SK-N-SH treated with all-trans-retinoic acid at 6 μM for 48 hours (cell line): ENCODE results near the gene HPCAL1.

Experiments
- ARNTL ChIP-seq: fragments of 450-650 bp; formaldehyde crosslinking; IDR thresholded peaks from 2 replicates; pipeline ENCODE4 v1.5.0; 2020; ENCODE audit warnings: low read depth, mild to moderate bottlenecking, moderate library complexity, borderline replicate concordance
- BACH2 ChIP-seq: fragments of 250-450 bp; sonication (Bioruptor Pico); IDR thresholded peaks from 2 replicates; pipeline ENCODE4 v1.9.0; 2021; ENCODE audit warnings: mild to moderate bottlenecking, borderline replicate concordance
- GLIS3 ChIP-seq: fragments of 250-450 bp; sonication (Bioruptor Pico); IDR thresholded peaks from 2 replicates; pipeline ENCODE4 v1.5.0; 2020; ENCODE audit warnings: mild to moderate bottlenecking, moderate library complexity
- PPARA ChIP-seq: fragments of 250-450 bp; sonication (Bioruptor Pico); IDR thresholded peaks from 2 replicates; pipeline ENCODE4 v1.5.0; 2020; ENCODE audit warnings: mild to moderate bottlenecking, borderline replicate concordance
- ZNF565 ChIP-seq: fragments of 450-650 bp; formaldehyde crosslinking; conservative IDR thresholded peaks from 2 replicates; pipeline ENCODE4 v1.5.0; 2020; ENCODE audit warnings: low read depth, mild to moderate bottlenecking, moderate library complexity
- ZNF70 ChIP-seq: fragments of 450-650 bp; formaldehyde crosslinking; IDR thresholded peaks from 2 replicates; pipeline ENCODE4 v1.5.0; 2020; ENCODE audit warnings: mild to moderate bottlenecking, moderate library complexity
- TF ChIP-seq, protein P1 (sequence below): fragments of 250-450 bp; sonication (Bioruptor Pico); IDR thresholded peaks from 2 replicates; pipeline ENCODE4 v1.8.0; 2020; ENCODE audit warnings: mild to moderate bottlenecking, moderate library complexity, borderline replicate concordance
- TF ChIP-seq, protein P2 (sequence below): fragments of 250-450 bp; sonication (Bioruptor Pico); IDR thresholded peaks from 2 replicates; pipeline ENCODE4 v1.5.0; 2020; ENCODE audit warnings: mild to moderate bottlenecking, moderate library complexity
- TF ChIP-seq, protein P3 (sequence below): fragments of 250-450 bp; sonication (Bioruptor Pico); IDR thresholded peaks from 2 replicates; pipeline ENCODE4 v1.8.0; 2021; ENCODE audit warnings: low read depth, mild to moderate bottlenecking, moderate library complexity, borderline replicate concordance

DNA sequence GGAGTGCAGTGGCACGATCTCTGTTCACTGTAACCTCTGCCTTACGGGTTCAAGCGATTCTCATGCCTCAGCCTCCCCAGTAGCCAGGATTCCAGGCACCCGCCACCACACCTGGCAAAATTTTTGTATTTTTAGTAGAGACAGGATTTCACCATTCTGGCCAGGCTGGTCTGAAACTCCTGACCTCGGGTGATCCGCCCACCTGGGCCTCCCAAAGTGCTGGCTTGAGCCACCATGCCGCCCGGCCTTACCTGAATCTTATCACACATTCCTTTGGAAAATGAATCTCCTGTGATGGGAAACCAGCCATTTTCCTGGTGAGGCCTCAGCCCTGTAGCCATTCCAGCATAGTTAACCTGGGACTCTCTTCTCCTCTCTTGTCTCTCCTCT, 57.8 kb downstream of the HPCAL1 start:
- TF ChIP-seq BACH2 (CRISPR knock-in tag) (no peak), GLIS3 (CRISPR knock-in tag) (no peak), ARNTL (CRISPR knock-in tag) (no peak), ZNF70 (CRISPR knock-in tag) (no peak), ZNF565 (CRISPR knock-in tag) (no peak), PPARA (CRISPR knock-in tag) (no peak)
- TF ChIP-seq, protein P1, sequence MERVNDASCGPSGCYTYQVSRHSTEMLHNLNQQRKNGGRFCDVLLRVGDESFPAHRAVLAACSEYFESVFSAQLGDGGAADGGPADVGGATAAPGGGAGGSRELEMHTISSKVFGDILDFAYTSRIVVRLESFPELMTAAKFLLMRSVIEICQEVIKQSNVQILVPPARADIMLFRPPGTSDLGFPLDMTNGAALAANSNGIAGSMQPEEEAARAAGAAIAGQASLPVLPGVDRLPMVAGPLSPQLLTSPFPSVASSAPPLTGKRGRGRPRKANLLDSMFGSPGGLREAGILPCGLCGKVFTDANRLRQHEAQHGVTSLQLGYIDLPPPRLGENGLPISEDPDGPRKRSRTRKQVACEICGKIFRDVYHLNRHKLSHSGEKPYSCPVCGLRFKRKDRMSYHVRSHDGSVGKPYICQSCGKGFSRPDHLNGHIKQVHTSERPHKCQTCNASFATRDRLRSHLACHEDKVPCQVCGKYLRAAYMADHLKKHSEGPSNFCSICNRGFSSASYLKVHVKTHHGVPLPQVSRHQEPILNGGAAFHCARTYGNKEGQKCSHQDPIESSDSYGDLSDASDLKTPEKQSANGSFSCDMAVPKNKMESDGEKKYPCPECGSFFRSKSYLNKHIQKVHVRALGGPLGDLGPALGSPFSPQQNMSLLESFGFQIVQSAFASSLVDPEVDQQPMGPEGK (CRISPR knock-in tag), result no peak
- TF ChIP-seq, protein P2, sequence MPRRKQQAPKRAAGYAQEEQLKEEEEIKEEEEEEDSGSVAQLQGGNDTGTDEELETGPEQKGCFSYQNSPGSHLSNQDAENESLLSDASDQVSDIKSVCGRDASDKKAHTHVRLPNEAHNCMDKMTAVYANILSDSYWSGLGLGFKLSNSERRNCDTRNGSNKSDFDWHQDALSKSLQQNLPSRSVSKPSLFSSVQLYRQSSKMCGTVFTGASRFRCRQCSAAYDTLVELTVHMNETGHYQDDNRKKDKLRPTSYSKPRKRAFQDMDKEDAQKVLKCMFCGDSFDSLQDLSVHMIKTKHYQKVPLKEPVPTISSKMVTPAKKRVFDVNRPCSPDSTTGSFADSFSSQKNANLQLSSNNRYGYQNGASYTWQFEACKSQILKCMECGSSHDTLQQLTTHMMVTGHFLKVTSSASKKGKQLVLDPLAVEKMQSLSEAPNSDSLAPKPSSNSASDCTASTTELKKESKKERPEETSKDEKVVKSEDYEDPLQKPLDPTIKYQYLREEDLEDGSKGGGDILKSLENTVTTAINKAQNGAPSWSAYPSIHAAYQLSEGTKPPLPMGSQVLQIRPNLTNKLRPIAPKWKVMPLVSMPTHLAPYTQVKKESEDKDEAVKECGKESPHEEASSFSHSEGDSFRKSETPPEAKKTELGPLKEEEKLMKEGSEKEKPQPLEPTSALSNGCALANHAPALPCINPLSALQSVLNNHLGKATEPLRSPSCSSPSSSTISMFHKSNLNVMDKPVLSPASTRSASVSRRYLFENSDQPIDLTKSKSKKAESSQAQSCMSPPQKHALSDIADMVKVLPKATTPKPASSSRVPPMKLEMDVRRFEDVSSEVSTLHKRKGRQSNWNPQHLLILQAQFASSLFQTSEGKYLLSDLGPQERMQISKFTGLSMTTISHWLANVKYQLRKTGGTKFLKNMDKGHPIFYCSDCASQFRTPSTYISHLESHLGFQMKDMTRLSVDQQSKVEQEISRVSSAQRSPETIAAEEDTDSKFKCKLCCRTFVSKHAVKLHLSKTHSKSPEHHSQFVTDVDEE (CRISPR knock-in tag), result no peak
- TF ChIP-seq, protein P3, sequence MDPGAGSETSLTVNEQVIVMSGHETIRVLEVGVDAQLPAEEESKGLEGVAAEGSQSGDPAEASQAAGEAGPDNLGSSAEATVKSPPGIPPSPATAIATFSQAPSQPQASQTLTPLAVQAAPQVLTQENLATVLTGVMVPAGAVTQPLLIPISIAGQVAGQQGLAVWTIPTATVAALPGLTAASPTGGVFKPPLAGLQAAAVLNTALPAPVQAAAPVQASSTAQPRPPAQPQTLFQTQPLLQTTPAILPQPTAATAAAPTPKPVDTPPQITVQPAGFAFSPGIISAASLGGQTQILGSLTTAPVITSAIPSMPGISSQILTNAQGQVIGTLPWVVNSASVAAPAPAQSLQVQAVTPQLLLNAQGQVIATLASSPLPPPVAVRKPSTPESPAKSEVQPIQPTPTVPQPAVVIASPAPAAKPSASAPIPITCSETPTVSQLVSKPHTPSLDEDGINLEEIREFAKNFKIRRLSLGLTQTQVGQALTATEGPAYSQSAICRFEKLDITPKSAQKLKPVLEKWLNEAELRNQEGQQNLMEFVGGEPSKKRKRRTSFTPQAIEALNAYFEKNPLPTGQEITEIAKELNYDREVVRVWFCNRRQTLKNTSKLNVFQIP (CRISPR knock-in tag), result no peak
